ENCODE measurements around the gene TNPO1.

GRCh38 chr5:72854419-72854818 is 38.0 kb downstream of the TNPO1 start:
- TF ChIP-seq KAT2A (conservative IDR thresholded peaks at IDR 0.05; ENCODE audit: control insufficient read depth, low read depth, low read length) (no peak), REST (IDR thresholded peaks at IDR 0.05; ENCODE audit: low read depth, low read length) (no peak), SMC3 (IDR thresholded peaks at IDR 0.05; ENCODE audit: borderline replicate concordance, low read length) (no peak), EP300 (IDR thresholded peaks at IDR 0.05; ENCODE audit: borderline replicate concordance in 1 of 2, control insufficient read depth in 1 of 2, low read depth in 2 of 2, low read length in 2 of 2) (no peak), TAF1 (IDR thresholded peaks at IDR 0.05; ENCODE audit: borderline replicate concordance, low read depth, low read length) (no peak), GABPA (IDR thresholded peaks at IDR 0.05; ENCODE audit: low read depth) (no peak), HDAC6 (IDR thresholded peaks at IDR 0.05; ENCODE audit: unreplicated experiment) (no peak)

Data from GM12878 (cell line).